Right atrium auricular region (tissue), 2 donors: ENCODE measurements around the gene CDH1. TPM values are rescaled to one million over a fixed set of nuclear protein-coding genes. Genes with fewer than 3 reads are reported as not detected.
"Not testable (repeated sequence)": the region's sequence is repeated elsewhere in the genome, so short reads cannot be mapped to it uniquely, and the experiment has no call there.

Source experiments
- DNase-seq: peaks from one replicate; pipeline ENCODE4 v3.0.0-alpha.2; 2019; ENCODE audit warnings: low spot score
- H3K27ac ChIP-seq, 2 donors: fragments of 200-600 bp; sonication (generic); 1 replicate in 1 of 2; 2 replicates in 1 of 2; pipeline ENCODE4 v1.5.1; 2016 to 2019
- H3K27me3 ChIP-seq, 2 donors: fragments of 200-600 bp; sonication (generic); one replicate each; pipeline versions ENCODE4 v1.5.1 to v1.6.0; 2017 to 2019
- H3K36me3 ChIP-seq: fragments of 200-600 bp; sonication (generic); one replicate; pipeline ENCODE4 v1.5.1; 2016
- H3K4me1 ChIP-seq, 2 donors: fragments of 200-600 bp; sonication (generic); one replicate each; pipeline versions ENCODE4 v1.5.1 to v1.6.0; 2017 to 2019
- H3K4me3 ChIP-seq, 2 donors: fragments of 200-600 bp; sonication (generic); 1 replicate in 1 of 2; 2 replicates in 1 of 2; pipeline ENCODE4 v1.5.1; 2017 to 2019; ENCODE audit warnings: mild to moderate bottlenecking in 1 of 2, moderate library complexity in 1 of 2
- H3K9me3 ChIP-seq, 2 donors: fragments of 200-600 bp; sonication (generic); one replicate each; pipeline ENCODE4 v1.5.1; 2019
- CTCF ChIP-seq, 2 donors: fragments of 200-600 bp; sonication (generic); IDR thresholded peaks; one replicate each; pipeline ENCODE4 v1.5.1; 2019; ENCODE audit warnings: antibody characterized with exemption in 2 of 2
- total RNA-seq, 2 donors: library from RNA; depleted of rRNA; stranded (reverse); fragments of >200 nt; gene quantifications; one replicate each; pipeline ENCODE4 v1.1.0, GENCODE V29; 2016

Gene CDH1
- total RNA-seq, 2 donors from 2014 or later: 0.93 to 1.4 TPM

- TF ChIP-seq CTCF (IDR thresholded peaks at IDR 0.05): no peak
- H3K36me3 ChIP-seq: no peaks in the 10 kb centered on the region
- H3K27ac ChIP-seq: no peak overlapping the region
- no peaks in the 10 kb centered on the region for H3K27me3 ChIP-seq
- H3K4me3 ChIP-seq: no peak overlapping the region
- H3K4me1 ChIP-seq: no peaks in the 10 kb centered on the region
- H3K9me3 ChIP-seq: no peaks in the 10 kb centered on the region
- no peak for DNase-seq
Measured at GRCh38 chr16:68786685-68787418, 49.8 kb downstream of the CDH1 start.

- not testable (repeated sequence) for H3K9me3 ChIP-seq, H3K4me1 ChIP-seq, H3K4me3 ChIP-seq, H3K27ac ChIP-seq, H3K27me3 ChIP-seq, H3K36me3 ChIP-seq, DNase-seq
Measured at GRCh38 chr16:68787419-68787807, 50.3 kb downstream of the CDH1 start.

DNA sequence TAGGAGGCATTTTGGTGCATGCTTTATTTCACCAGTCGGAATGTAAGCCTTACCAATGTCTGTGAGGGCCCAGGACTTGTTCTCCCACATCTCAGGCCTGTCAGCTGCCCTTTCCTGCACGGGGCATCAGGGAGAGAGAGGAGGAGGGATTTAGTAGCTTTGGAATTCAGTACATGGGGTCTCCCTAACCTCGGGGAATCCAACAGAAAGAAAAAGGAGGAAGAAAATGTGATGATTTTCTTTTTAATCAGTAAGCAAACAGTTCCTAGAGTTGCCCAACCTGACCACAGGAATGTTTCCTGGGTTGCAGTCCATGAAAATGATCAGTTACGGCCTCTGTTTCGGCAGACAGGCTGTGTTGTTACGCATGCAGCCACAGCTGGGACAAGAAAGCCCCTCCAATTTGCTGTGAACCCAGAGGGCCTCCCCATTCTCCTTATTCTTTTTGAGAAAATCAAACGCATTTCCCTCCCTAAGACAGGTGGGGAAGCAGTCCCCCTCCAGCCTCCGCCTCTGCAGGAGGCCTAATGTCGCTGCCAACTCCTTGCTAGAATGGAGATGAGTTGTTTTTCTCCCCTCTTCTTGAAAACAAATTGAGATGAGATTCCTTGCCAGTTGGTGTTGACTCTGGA lies 53.2 kb downstream of the CDH1 start:
- no peak for DNase-seq
- no peak for TF ChIP-seq CTCF (IDR thresholded peaks at IDR 0.05)
- no peaks in the 10 kb centered on the region for H3K27me3 ChIP-seq
- H3K27ac ChIP-seq: no peak overlapping the region
- no peak overlapping the region for H3K4me3 ChIP-seq
- no peaks in the 10 kb centered on the region for H3K4me1 ChIP-seq
- no peaks in the 10 kb centered on the region for H3K36me3 ChIP-seq
- H3K9me3 ChIP-seq: no peaks in the 10 kb centered on the region

- no peaks in the 10 kb centered on the region for H3K27me3 ChIP-seq
- H3K36me3 ChIP-seq: no peaks in the 10 kb centered on the region
- H3K27ac ChIP-seq: no peak overlapping the region
- H3K4me1 ChIP-seq: no peaks in the 10 kb centered on the region
- TF ChIP-seq CTCF (IDR thresholded peaks at IDR 0.05): no peak
- H3K4me3 ChIP-seq: no peak overlapping the region
- no peak for DNase-seq
- no peaks in the 10 kb centered on the region for H3K9me3 ChIP-seq
Measured at GRCh38 chr16:68790944-68791343, 53.9 kb downstream of the CDH1 start.

- Histone ChIP-seq H3K27me3 (no peaks in the 10 kb centered on the region), H3K4me3 (no peak overlapping the region), H3K4me1 (no peaks in the 10 kb centered on the region), H3K36me3 (no peaks in the 10 kb centered on the region), H3K27ac (no peak overlapping the region), H3K9me3 (no peaks in the 10 kb centered on the region)
- DNase-seq: no peak
- TF ChIP-seq CTCF (IDR thresholded peaks at IDR 0.05): no peak
Measured at GRCh38 chr16:68792465-68793324, 55.6 kb downstream of the CDH1 start.

DNA sequence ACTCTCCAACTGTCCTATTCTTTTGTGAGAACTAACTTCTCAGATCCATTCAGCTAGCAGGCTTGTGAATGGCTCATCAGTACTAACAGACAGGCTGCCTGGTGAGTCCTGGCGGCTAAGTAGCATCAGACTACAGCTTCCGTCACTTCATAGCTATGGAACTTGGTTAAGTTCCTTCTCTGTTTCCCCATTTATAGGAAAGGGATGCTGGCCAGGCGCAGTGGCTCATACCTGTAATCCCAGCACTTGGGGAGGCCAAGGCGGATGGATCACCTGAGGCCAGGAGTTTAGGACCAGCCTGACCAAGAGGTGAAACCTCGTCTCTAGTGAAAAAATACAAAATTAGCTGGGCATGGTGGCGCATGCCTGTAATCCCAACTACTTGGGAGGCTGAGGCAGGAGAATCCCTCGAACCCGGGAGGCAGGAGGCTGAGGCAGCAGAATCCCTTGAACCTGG lies 56.3 kb downstream of the CDH1 start:
- no peaks in the 10 kb centered on the region for H3K9me3 ChIP-seq
- no peaks in the 10 kb centered on the region for H3K4me1 ChIP-seq
- DNase-seq: no peak
- no peak for TF ChIP-seq CTCF (IDR thresholded peaks at IDR 0.05)
- H3K27me3 ChIP-seq: no peaks in the 10 kb centered on the region
- no peaks in the 10 kb centered on the region for H3K36me3 ChIP-seq
- no peak overlapping the region for H3K27ac ChIP-seq
- no peak overlapping the region for H3K4me3 ChIP-seq
